MM.1S (cell line): ENCODE results near the gene SERPINB2.

ENCODE experiments used
- DNase-seq: peaks from one replicate; pipeline ENCODE4 v3.0.0-alpha.2; 2015
- H2AFZ ChIP-seq: fragments of 300-600 bp; sonication (generic); 2 replicates; pipeline ENCODE4 v1.6.0; 2016; ENCODE audit warnings: antibody characterized with exemption, low read length
- H3F3A ChIP-seq: fragments of 300-600 bp; sonication (generic); 2 replicates; pipeline ENCODE4 v1.6.1; 2016; ENCODE audit warnings: mild to moderate bottlenecking, antibody characterized with exemption, low read length, moderate library complexity, mixed read lengths; ENCODE audit not compliant: insufficient read depth
- H3K27ac ChIP-seq: fragments of 300-600 bp; sonication (generic); 2 replicates; pipeline ENCODE4 v1.5.1; 2016; ENCODE audit warnings: mild to moderate bottlenecking, low read length
- H3K27me3 ChIP-seq: fragments of 300-600 bp; sonication (generic); replicated peaks from 2 replicates; pipeline ENCODE4 v1.6.0; 2016; ENCODE audit warnings: low read length; ENCODE audit not compliant: insufficient read depth
- H3K36me3 ChIP-seq: fragments of 300-600 bp; sonication (generic); replicated peaks from 2 replicates; pipeline ENCODE4 v1.6.1; 2016; ENCODE audit warnings: mild to moderate bottlenecking, low read length, mixed read lengths; ENCODE audit not compliant: insufficient read depth
- H3K4me1 ChIP-seq: fragments of 300-600 bp; sonication (generic); 2 replicates; pipeline ENCODE4 v1.6.1; 2016; ENCODE audit warnings: low read length, mixed read lengths
- H3K4me2 ChIP-seq: fragments of 300-600 bp; sonication (generic); 2 replicates; pipeline ENCODE4 v1.6.0; 2016; ENCODE audit warnings: low read depth, low read length
- H3K4me3 ChIP-seq: fragments of 300-600 bp; sonication (generic); 2 replicates; pipeline ENCODE4 v1.5.1; 2016; ENCODE audit warnings: low read length, mixed read lengths
- H3K79me2 ChIP-seq: fragments of 300-600 bp; sonication (generic); 2 replicates; pipeline ENCODE4 v1.6.1; 2016; ENCODE audit warnings: mixed run types, low read length, mixed read lengths
- H3K9ac ChIP-seq: fragments of 300-600 bp; sonication (generic); 2 replicates; pipeline ENCODE4 v1.6.1; 2016; ENCODE audit warnings: low read length, mixed read lengths
- H3K9me2 ChIP-seq: fragments of 300-600 bp; sonication (generic); replicated peaks from 2 replicates; pipeline ENCODE4 v1.6.1; 2016; ENCODE audit warnings: mild to moderate bottlenecking, low read length, mixed read lengths; ENCODE audit not compliant: insufficient read depth
- H3K9me3 ChIP-seq: fragments of 300-600 bp; sonication (generic); replicated peaks from 2 replicates; pipeline ENCODE4 v1.6.1; 2016; ENCODE audit warnings: mild to moderate bottlenecking, low read length, mixed read lengths; ENCODE audit not compliant: insufficient read depth
- H4K20me1 ChIP-seq: fragments of 300-600 bp; sonication (generic); 2 replicates; pipeline ENCODE4 v1.6.1; 2016; ENCODE audit warnings: mild to moderate bottlenecking, low read length, moderate library complexity, mixed read lengths; ENCODE audit not compliant: insufficient read depth
- CTCF ChIP-seq: fragments of 300-600 bp; sonication (generic); IDR thresholded peaks from 2 replicates; pipeline ENCODE4 v1.5.1; 2016; ENCODE audit warnings: antibody characterized with exemption, low read length, mixed read lengths
- EZH2 ChIP-seq: fragments of 300-600 bp; sonication (generic); optimal IDR thresholded peaks from 2 replicates; pipeline ENCODE3; 2017; ENCODE audit warnings: low read depth, mild to moderate bottlenecking, antibody characterized with exemption, low read length, mixed read lengths
- EZH2phosphoT487 ChIP-seq: fragments of 300-600 bp; sonication (generic); IDR thresholded peaks from 2 replicates; pipeline ENCODE4 v1.6.1; 2018; ENCODE audit warnings: antibody characterized with exemption, low read length

The SERPINB2 gene

GRCh38 chr18:63869851-63870250 is 17.7 kb upstream of the SERPINB2 start:
- no peak for DNase-seq
- Histone ChIP-seq H3K9me2 (no peaks in the 10 kb centered on the region), H3K36me3 (no peaks in the 10 kb centered on the region), H3F3A (no peaks in the 10 kb centered on the region), H3K9ac (no peak overlapping the region), H3K4me3 (no peak overlapping the region), H3K4me2 (no peak overlapping the region), H3K27me3 (no peaks in the 10 kb centered on the region), H3K79me2 (no peaks in the 10 kb centered on the region), H3K9me3 (no peaks in the 10 kb centered on the region), H3K4me1 (no peaks in the 10 kb centered on the region), H3K27ac (no peak overlapping the region), H2AFZ (no peak overlapping the region), H4K20me1 (no peaks in the 10 kb centered on the region)
- no peak for TF ChIP-seq EZH2
- TF ChIP-seq CTCF = no peak
- no peak for TF ChIP-seq EZH2phosphoT487

- Histone ChIP-seq H3K4me2 (no peak overlapping the region), H4K20me1 (no peaks in the 10 kb centered on the region), H3K27me3 (no peaks in the 10 kb centered on the region), H2AFZ (no peak overlapping the region), H3K9ac (no peak overlapping the region), H3K27ac (no peak overlapping the region), H3K36me3 (no peaks in the 10 kb centered on the region), H3K79me2 (no peaks in the 10 kb centered on the region), H3K4me3 (no peak overlapping the region), H3K4me1 (no peaks in the 10 kb centered on the region), H3F3A (no peaks in the 10 kb centered on the region), H3K9me2 (no peaks in the 10 kb centered on the region), H3K9me3 (no peaks in the 10 kb centered on the region)
- DNase-seq = no peak
- TF ChIP-seq EZH2 = no peak
- TF ChIP-seq EZH2phosphoT487 = no peak
- no peak for TF ChIP-seq CTCF
Observed at GRCh38 chr18:63871836-63872235, 15.7 kb upstream of the SERPINB2 start.

GRCh38 chr18:63872586-63872985 is 14.9 kb upstream of the SERPINB2 start:
- Histone ChIP-seq H4K20me1 (no peaks in the 10 kb centered on the region), H3K79me2 (no peaks in the 10 kb centered on the region), H3K4me3 (no peak overlapping the region), H3K4me2 (no peak overlapping the region), H3K27ac (no peak overlapping the region), H3K27me3 (no peaks in the 10 kb centered on the region), H3K9me2 (no peaks in the 10 kb centered on the region), H3K9me3 (no peaks in the 10 kb centered on the region), H3F3A (no peaks in the 10 kb centered on the region), H2AFZ (no peak overlapping the region), H3K4me1 (no peaks in the 10 kb centered on the region), H3K9ac (no peak overlapping the region), H3K36me3 (no peaks in the 10 kb centered on the region)
- no peak for TF ChIP-seq CTCF
- no peak for TF ChIP-seq EZH2phosphoT487
- no peak for TF ChIP-seq EZH2
- DNase-seq = no peak

GRCh38 chr18:63878343-63878742 is 9.2 kb upstream of the SERPINB2 start:
- Histone ChIP-seq H3K4me3 (no peak overlapping the region), H4K20me1 (no peaks in the 10 kb centered on the region), H3K9ac (no peak overlapping the region), H2AFZ (no peak overlapping the region), H3K36me3 (no peaks in the 10 kb centered on the region), H3K4me2 (no peak overlapping the region), H3K9me3 (no peaks in the 10 kb centered on the region), H3F3A (no peaks in the 10 kb centered on the region), H3K4me1 (no peaks in the 10 kb centered on the region), H3K9me2 (no peaks in the 10 kb centered on the region), H3K27ac (no peak overlapping the region), H3K79me2 (no peaks in the 10 kb centered on the region), H3K27me3 (no peaks in the 10 kb centered on the region)
- DNase-seq = no peak
- TF ChIP-seq EZH2phosphoT487 (no peak), CTCF (no peak), EZH2 (no peak)
